Progenitor cell of endocrine pancreas (in vitro differentiated cells): ENCODE results near the gene RPP38. TPM values are rescaled to one million over a fixed set of nuclear protein-coding genes. Genes with fewer than 3 reads are reported as not detected.
A peak's percentile ranks its signal among the peaks of the same experiment; 100 is the strongest.

ENCODE experiments used
- DNase-seq: peaks from one replicate; pipeline ENCODE4 v3.0.0; 2021; ENCODE audit warnings: low spot score; ENCODE audit not compliant: unreplicated experiment
- H3K27ac Mint-ChIP-seq: 2 replicates; pipeline ENCODE4 v1.8.0; 2021; ENCODE audit warnings: mild to moderate bottlenecking, moderate library complexity, mixed read lengths
- H3K27me3 Mint-ChIP-seq: 2 replicates; pipeline ENCODE4 v1.8.0; 2021; ENCODE audit warnings: mixed read lengths
- H3K36me3 Mint-ChIP-seq: 2 replicates; pipeline ENCODE4 v1.8.0; 2022; ENCODE audit warnings: mixed read lengths; ENCODE audit not compliant: insufficient read depth
- H3K4me1 Mint-ChIP-seq: 2 replicates; pipeline ENCODE4 v1.8.0; 2021; ENCODE audit warnings: low read depth, mixed read lengths
- H3K4me3 Mint-ChIP-seq: 2 replicates; pipeline ENCODE4 v1.8.0; 2021; ENCODE audit warnings: low read depth, mild to moderate bottlenecking, moderate library complexity, mixed read lengths
- H3K9me3 Mint-ChIP-seq: 2 replicates; pipeline ENCODE4 v1.8.0; 2021; ENCODE audit warnings: low read depth, mixed read lengths
- total RNA-seq: library from RNA; stranded (reverse); gene quantifications from 2 replicates; pipeline ENCODE4 v1.2.1, GENCODE V29; 2021
- TF ChIP-seq, protein P1 (sequence below): fragments of 200-600 bp; sonication (generic); IDR thresholded peaks from one replicate; pipeline ENCODE4 v1.5.0; 2021; ENCODE audit warnings: antibody characterized with exemption, mild to moderate bottlenecking; ENCODE audit not compliant: unreplicated experiment

The RPP38 gene
- total RNA-seq, 1 donor from 2014 or later, result 20.0 TPM

GRCh38 chr10:15059914-15060313, 37.2 kb upstream of the RPP38 start:
- TF ChIP-seq, protein P1, sequence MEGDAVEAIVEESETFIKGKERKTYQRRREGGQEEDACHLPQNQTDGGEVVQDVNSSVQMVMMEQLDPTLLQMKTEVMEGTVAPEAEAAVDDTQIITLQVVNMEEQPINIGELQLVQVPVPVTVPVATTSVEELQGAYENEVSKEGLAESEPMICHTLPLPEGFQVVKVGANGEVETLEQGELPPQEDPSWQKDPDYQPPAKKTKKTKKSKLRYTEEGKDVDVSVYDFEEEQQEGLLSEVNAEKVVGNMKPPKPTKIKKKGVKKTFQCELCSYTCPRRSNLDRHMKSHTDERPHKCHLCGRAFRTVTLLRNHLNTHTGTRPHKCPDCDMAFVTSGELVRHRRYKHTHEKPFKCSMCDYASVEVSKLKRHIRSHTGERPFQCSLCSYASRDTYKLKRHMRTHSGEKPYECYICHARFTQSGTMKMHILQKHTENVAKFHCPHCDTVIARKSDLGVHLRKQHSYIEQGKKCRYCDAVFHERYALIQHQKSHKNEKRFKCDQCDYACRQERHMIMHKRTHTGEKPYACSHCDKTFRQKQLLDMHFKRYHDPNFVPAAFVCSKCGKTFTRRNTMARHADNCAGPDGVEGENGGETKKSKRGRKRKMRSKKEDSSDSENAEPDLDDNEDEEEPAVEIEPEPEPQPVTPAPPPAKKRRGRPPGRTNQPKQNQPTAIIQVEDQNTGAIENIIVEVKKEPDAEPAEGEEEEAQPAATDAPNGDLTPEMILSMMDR, result no peak
- Mint-ChIP-seq H3K4me3 (no peak overlapping the region), H3K27ac (no peak overlapping the region), H3K27me3 (no peaks in the 10 kb centered on the region), H3K4me1 (no peaks in the 10 kb centered on the region), H3K36me3 (peaks cover 9% of the 10 kb centered on the region), H3K9me3 (peaks cover 10% of the 10 kb centered on the region)
- no peak for DNase-seq

GRCh38 chr10:15060638-15061037, 36.5 kb upstream of the RPP38 start:
- TF ChIP-seq, protein P1, result no peak
- Mint-ChIP-seq H3K27ac (no peak overlapping the region), H3K4me3 (no peak overlapping the region), H3K9me3 (peaks cover 17% of the 10 kb centered on the region), H3K36me3 (peaks cover 9% of the 10 kb centered on the region), H3K4me1 (no peaks in the 10 kb centered on the region), H3K27me3 (no peaks in the 10 kb centered on the region)
- DNase-seq, result no peak

- TF ChIP-seq, protein P1, result no peak
- peaks cover 3% of the 10 kb centered on the region for H3K36me3 Mint-ChIP-seq
- H3K27me3 Mint-ChIP-seq, result no peaks in the 10 kb centered on the region
- H3K4me3 Mint-ChIP-seq, result no peak overlapping the region
- H3K9me3 Mint-ChIP-seq, result peaks cover 15% of the 10 kb centered on the region
- no peak for DNase-seq
- H3K4me1 Mint-ChIP-seq, result no peaks in the 10 kb centered on the region
- no peak overlapping the region for H3K27ac Mint-ChIP-seq
Measured at GRCh38 chr10:15067154-15067553, 30.0 kb upstream of the RPP38 start.

DNA sequence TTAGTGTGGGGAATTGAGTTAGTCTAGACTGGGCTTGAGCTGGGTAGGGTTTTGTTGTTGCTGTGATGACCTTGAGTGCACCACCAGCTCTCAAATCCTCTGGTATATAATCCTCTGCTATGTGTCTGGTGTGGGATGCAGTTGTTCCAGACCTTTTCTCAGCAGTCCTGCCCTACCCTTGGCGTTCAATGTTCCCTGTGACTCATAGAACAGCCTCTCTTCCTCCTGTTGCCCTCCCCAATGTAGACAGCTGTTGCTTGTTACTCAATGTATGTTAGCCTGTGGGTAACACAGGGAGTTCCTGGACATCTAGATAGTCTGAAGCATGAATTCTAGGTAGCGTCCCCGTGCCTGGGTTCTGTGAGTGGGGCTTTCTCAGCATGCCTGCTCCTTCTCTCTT, 28.4 kb upstream of the RPP38 start:
- TF ChIP-seq, protein P1, result no peak
- H3K9me3 Mint-ChIP-seq, result peaks cover 26% of the 10 kb centered on the region
- H3K36me3 Mint-ChIP-seq, result peaks cover 16% of the 10 kb centered on the region
- no peak overlapping the region for H3K4me3 Mint-ChIP-seq
- no peaks in the 10 kb centered on the region for H3K27me3 Mint-ChIP-seq
- no peaks in the 10 kb centered on the region for H3K4me1 Mint-ChIP-seq
- DNase-seq, result no peak
- H3K27ac Mint-ChIP-seq, result no peak overlapping the region

DNA sequence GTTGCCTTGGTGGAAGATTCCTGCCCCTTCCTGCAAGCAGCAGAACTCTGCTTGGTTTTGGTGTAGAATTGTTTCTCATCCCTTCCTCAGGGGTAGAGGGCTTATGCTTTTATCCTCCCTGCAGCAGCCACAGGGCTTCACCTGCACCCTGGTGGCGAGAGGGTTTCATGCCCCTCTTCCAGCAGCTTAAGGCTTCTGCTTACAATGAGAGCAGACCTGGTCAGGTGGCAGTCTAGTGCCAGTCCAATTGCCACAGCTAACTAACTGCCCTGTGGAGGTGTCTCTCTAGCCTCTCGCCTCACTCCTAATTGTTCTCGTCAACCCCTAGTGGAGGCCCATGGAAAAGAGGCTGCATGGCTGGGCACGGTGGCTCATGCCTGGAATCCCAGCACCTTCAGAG, 27.9 kb upstream of the RPP38 start:
- no peak overlapping the region for H3K4me3 Mint-ChIP-seq
- TF ChIP-seq, protein P1, result peak; percentile 8
- DNase-seq, result no peak
- H3K27ac Mint-ChIP-seq, result no peak overlapping the region
- peaks cover 18% of the 10 kb centered on the region for H3K36me3 Mint-ChIP-seq
- H3K4me1 Mint-ChIP-seq, result no peaks in the 10 kb centered on the region
- peaks cover 26% of the 10 kb centered on the region for H3K9me3 Mint-ChIP-seq
- H3K27me3 Mint-ChIP-seq, result no peaks in the 10 kb centered on the region
